Endothelial cell of umbilical vein (primary cell): Measurements from ENCODE around the gene CCDC40. TPM values are rescaled to one million over a fixed set of nuclear protein-coding genes. Genes with fewer than 3 reads are reported as not detected.

Source experiments
- BruUV-seq: library from RNA; stranded (reverse); fragments of 400-500 nt; replicated peaks from 2 replicates; lab custom pipeline; 2021; lab: Mats Ljungman, UMichigan
- CTCF ChIA-PET: fragments of 300-600, 350-600 bp; sonication (Branson Sonifier 250); formaldehyde crosslinking; loops from one replicate; lab custom pipeline; 2021; ENCODE audit warnings: antibody characterized with exemption, inconsistent platforms; lab: Charles Lee
- POLR2A ChIA-PET: fragments of 300-600, 350-600 bp; sonication (Branson Sonifier 250); formaldehyde crosslinking; loops from one replicate; lab custom pipeline; 2021; ENCODE audit warnings: antibody characterized with exemption, inconsistent platforms; lab: Charles Lee
- DNase-seq: peaks from one replicate; pipeline ENCODE4 v3.0.0-alpha.2; 2011; ENCODE audit warnings: low read depth, low spot score
- FAIRE-seq: peaks from 2 replicates; lab custom pipeline; 2011; peaks lifted over from hg19 to GRCh38; lab: Jason Lieb, UNC
- H2AFZ ChIP-seq: 2 replicates; pipeline ENCODE4 v1.6.0; 2012; ENCODE audit warnings: low read depth, low read length, control low read depth, inconsistent platforms
- H3K27ac ChIP-seq: 2 replicates; pipeline ENCODE4 v1.5.1; 2011; ENCODE audit warnings: low read depth, mild to moderate bottlenecking, control low read depth, low read length, moderate library complexity; ENCODE audit not compliant: insufficient read depth
- H3K27me3 ChIP-seq, 2 experiments: 2 replicates each; pipeline versions ENCODE4 v1.6.0 to v1.6.1; 2011; ENCODE audit warnings: low read length in 2 of 2, mixed read lengths in 1 of 2; ENCODE audit not compliant: control insufficient read depth in 2 of 2, insufficient read depth in 2 of 2
- H3K36me3 ChIP-seq, 2 experiments: 2 replicates in 1 of 2; 3 replicates in 1 of 2; pipeline ENCODE4 v1.5.1; 2011; ENCODE audit warnings: low read length in 2 of 2, mild to moderate bottlenecking in 1 of 2, moderate library complexity in 1 of 2; ENCODE audit not compliant: control insufficient read depth in 2 of 2, insufficient read depth in 2 of 2; ENCODE audit errors: extremely low read depth in 1 of 2
- H3K4me1 ChIP-seq: 3 replicates; pipeline ENCODE4 v1.5.1; 2011; ENCODE audit warnings: mild to moderate bottlenecking, low read length; ENCODE audit not compliant: control insufficient read depth, insufficient read depth; ENCODE audit errors: extremely low read depth
- H3K4me2 ChIP-seq: 2 replicates; pipeline ENCODE4 v1.6.1; 2011; ENCODE audit warnings: low read length, control low read depth, mixed read lengths; ENCODE audit not compliant: insufficient read depth
- H3K4me3 ChIP-seq, 3 experiments: fragments of 200-600 bp in 1 of 3; sonication (generic), shearing (Covaris generic) in 1 of 3; replicated peaks in 1 of 3; 2 replicates each; pipeline ENCODE4 v1.5.1; 2011 to 2016; ENCODE audit warnings: control low read depth in 3 of 3, low read length in 3 of 3, mild to moderate bottlenecking in 2 of 3, inconsistent platforms in 1 of 3, low read depth in 1 of 3, moderate library complexity in 1 of 3; ENCODE audit not compliant: insufficient read depth in 1 of 3
- H3K79me2 ChIP-seq: 2 replicates; pipeline ENCODE4 v1.6.0; 2012; ENCODE audit warnings: low read length, inconsistent platforms; ENCODE audit not compliant: control insufficient read depth, insufficient read depth
- H3K9ac ChIP-seq: replicated peaks from 2 replicates; pipeline ENCODE3; 2011; ENCODE audit warnings: low read length, control low read depth; ENCODE audit not compliant: insufficient read depth; ENCODE audit errors: extremely low read depth
- H3K9me1 ChIP-seq: replicated peaks from 3 replicates; pipeline ENCODE4 v1.6.0; 2011; ENCODE audit warnings: mild to moderate bottlenecking, low read length; ENCODE audit not compliant: control insufficient read depth, insufficient read depth; ENCODE audit errors: extremely low read depth
- H3K9me3 ChIP-seq: replicated peaks from 2 replicates; pipeline ENCODE4 v1.5.1; 2012; ENCODE audit warnings: low read length, inconsistent platforms; ENCODE audit not compliant: control insufficient read depth, insufficient read depth
- H4K20me1 ChIP-seq: replicated peaks from 2 replicates; pipeline ENCODE3; 2011; ENCODE audit warnings: mild to moderate bottlenecking, low read length; ENCODE audit not compliant: control insufficient read depth, insufficient read depth; ENCODE audit errors: extremely low read depth
- FOS ChIP-seq: IDR thresholded peaks from 2 replicates; pipeline ENCODE4 v1.6.1; 2011; ENCODE audit warnings: mild to moderate bottlenecking, low read length, moderate library complexity, borderline replicate concordance; ENCODE audit not compliant: insufficient read depth
- POLR2A ChIP-seq: IDR thresholded peaks from 2 replicates; pipeline ENCODE4 v1.6.1; 2012; ENCODE audit warnings: low read depth, mild to moderate bottlenecking, control low read depth, low read length
- POLR2AphosphoS5 ChIP-seq: IDR thresholded peaks from 2 replicates; pipeline ENCODE4 v1.6.1; 2012; ENCODE audit warnings: low read depth, mild to moderate bottlenecking, control low read depth, low read length, moderate library complexity; ENCODE audit not compliant: insufficient read depth
- dilution Hi-C: fragments of 300-500 bp; cut with MboI; formaldehyde crosslinking; loops from one replicate; pipeline ENCODE4 v1.15.0; 2019; ENCODE audit warnings: low sequenced_read_pairs; ENCODE audit not compliant: extremely low pct_ligation_motif_present
- intact Hi-C: fragments of 100-400 bp; cut with micrococcal nuclease; formaldehyde crosslinking; loops from one replicate; pipeline ENCODE4 v1.10.0; 2022
- polyA plus RNA-seq, 4 experiments: library from polyadenylated mRNA; depleted of rRNA in 3 of 4; stranded (reverse) in 3 of 4; unstranded in 1 of 4; fragments of >200 nt; gene quantifications; 2 replicates each; pipeline versions ENCODE4 v1.2.1 to v1.2.3, GENCODE V29; 2011 to 2012; ENCODE audit warnings: missing spikeins in 1 of 4
- total RNA-seq: library from RNA; stranded (reverse); gene quantifications from 2 replicates; pipeline ENCODE4 v1.2.3, GENCODE V29; 2021
- TF ChIP-seq, protein P1 (sequence below), 2 donors: IDR thresholded peaks; 1 replicate in 1 of 2; 2 replicates in 1 of 2; pipeline ENCODE4 v1.5.1; 2011; ENCODE audit warnings: low read length in 2 of 2, mild to moderate bottlenecking in 2 of 2, moderate library complexity in 2 of 2, control low read depth in 1 of 2, inconsistent platforms in 1 of 2, low read depth in 1 of 2; ENCODE audit not compliant: insufficient read depth in 1 of 2; ENCODE audit errors: extremely low read depth in 1 of 2
- TF ChIP-seq, protein P2 (sequence below): IDR thresholded peaks from 2 replicates; pipeline ENCODE4 v1.6.1; 2011; ENCODE audit not compliant: insufficient read depth, insufficient read length

The CCDC40 gene
- total and polyA plus RNA-seq, 2 donors (not counting 3 experiments of a cell fraction or from before 2014, with no cell fraction given) = 1.4 to 5.5 TPM

DNA sequence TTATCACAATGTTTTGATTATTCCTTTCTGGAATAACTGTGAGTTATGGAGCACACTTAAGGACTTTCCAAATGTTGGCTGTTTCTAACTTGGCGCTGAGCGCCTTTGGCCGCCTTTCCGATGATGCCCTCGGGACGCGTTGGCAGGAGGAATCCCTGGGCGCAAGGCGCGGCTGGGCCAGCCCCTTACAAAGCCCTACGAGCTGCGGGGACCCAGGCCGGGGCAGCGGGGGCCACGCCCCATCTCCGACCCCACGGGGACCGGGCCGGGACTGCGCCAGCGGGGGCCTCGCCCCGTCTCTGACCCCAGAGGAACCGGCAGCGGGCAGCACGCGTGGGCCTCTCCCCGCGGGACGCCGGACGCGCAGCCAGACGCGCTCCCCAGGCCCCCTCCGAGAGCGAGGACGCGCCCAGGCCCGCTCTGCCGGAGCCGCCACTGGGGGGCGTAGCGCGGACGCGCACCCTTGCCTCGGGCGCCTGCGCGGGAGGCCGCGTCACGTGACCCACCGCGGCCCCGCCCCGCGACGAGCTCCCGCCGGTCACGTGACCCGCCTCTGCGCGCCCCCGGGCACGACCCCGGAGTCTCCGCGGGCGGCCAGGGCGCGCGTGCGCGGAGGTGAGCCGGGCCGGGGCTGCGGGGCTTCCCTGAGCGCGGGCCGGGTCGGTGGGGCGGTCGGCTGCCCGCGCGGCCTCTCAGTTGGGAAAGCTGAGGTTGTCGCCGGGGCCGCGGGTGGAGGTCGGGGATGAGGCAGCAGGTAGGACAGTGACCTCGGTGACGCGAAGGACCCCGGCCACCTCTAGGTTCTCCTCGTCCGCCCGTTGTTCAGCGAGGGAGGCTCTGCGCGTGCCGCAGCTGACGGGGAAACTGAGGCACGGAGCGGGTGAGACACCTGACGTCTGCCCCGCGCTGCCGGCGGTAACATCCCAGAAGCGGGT lies 64.8 kb downstream of the CCDC40 start, which contains the start of gene GAA:
TSS of gene GAA (plus strand) at position 571 of the 935 bp plus-strand sequence. CDS start 3,006 bp downstream, outside the sequence.
- intact Hi-C loops (loop anchor here (10.0 kb wide), 1 partner anchor 264 kb away; no protein-coding TSS in a partner anchor), dilution Hi-C loops (no loop called here)
- peak within 1 kb of the TSS; percentile 32 for H3K27ac ChIP-seq
- H4K20me1 ChIP-seq = no peaks in the 10 kb centered on the region
- H3K36me3 ChIP-seq = no peaks in the 10 kb centered on the region
- peak; percentile 74 for FAIRE-seq
- H3K9ac ChIP-seq = peak within 1 kb of the TSS; percentile 83
- no peaks in the 10 kb centered on the region for H3K79me2 ChIP-seq
- H2AFZ ChIP-seq = peak within 1 kb of the TSS; percentile 94
- TSS peak; percentile 48 for BruUV-seq
- H3K4me3 ChIP-seq = peak within 1 kb of the TSS; percentile 70 to 80 (median 72)
- peak within 1 kb of the TSS; percentile 94 for H3K4me2 ChIP-seq
- DNase-seq = peak; percentile 83
- H3K9me1 ChIP-seq = no peaks in the 10 kb centered on the region
- H3K4me1 ChIP-seq = peaks cover 10% of the 10 kb centered on the region
- peak; percentile 82 for TF ChIP-seq POLR2A
- TF ChIP-seq POLR2AphosphoS5 = peak; percentile 97
- TF ChIP-seq, protein P1, sequence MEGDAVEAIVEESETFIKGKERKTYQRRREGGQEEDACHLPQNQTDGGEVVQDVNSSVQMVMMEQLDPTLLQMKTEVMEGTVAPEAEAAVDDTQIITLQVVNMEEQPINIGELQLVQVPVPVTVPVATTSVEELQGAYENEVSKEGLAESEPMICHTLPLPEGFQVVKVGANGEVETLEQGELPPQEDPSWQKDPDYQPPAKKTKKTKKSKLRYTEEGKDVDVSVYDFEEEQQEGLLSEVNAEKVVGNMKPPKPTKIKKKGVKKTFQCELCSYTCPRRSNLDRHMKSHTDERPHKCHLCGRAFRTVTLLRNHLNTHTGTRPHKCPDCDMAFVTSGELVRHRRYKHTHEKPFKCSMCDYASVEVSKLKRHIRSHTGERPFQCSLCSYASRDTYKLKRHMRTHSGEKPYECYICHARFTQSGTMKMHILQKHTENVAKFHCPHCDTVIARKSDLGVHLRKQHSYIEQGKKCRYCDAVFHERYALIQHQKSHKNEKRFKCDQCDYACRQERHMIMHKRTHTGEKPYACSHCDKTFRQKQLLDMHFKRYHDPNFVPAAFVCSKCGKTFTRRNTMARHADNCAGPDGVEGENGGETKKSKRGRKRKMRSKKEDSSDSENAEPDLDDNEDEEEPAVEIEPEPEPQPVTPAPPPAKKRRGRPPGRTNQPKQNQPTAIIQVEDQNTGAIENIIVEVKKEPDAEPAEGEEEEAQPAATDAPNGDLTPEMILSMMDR (IDR thresholded peaks at IDR 0.05; ENCODE audit: extremely low read depth in 1 of 2, insufficient read depth in 1 of 2, low read depth in 1 of 2, low read length in 2 of 2) = peak; percentile 74 to 94
- no peak for TF ChIP-seq FOS
- TF ChIP-seq, protein P2, sequence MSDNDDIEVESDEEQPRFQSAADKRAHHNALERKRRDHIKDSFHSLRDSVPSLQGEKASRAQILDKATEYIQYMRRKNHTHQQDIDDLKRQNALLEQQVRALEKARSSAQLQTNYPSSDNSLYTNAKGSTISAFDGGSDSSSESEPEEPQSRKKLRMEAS = peak; percentile 76
- ChIA-PET CTCF (interaction anchor here (0.6 to 2.4 kb wide), 46 partner anchors 9 to 360 kb away, joined by 3 to 23 read pairs (median 5); partner anchors contain the start of genes CBX8 and EIF4A3), POLR2A (interaction anchor here (0.6 to 1.0 kb wide), 2 partner anchors 45 to 67 kb away, joined by 4 to 5 read pairs; no protein-coding TSS in a partner anchor)
- no peaks in the 10 kb centered on the region for H3K9me3 ChIP-seq
- H3K27me3 ChIP-seq = no peaks in the 10 kb centered on the region
